ENCODE results near the gene DNM1. TPM values are rescaled to one million over a fixed set of nuclear protein-coding genes. Genes with fewer than 3 reads are reported as not detected.

DNM1 gene
- total and polyA plus RNA-seq, 2 of the 8 experiments (the other 6 are each of a cell fraction or from before 2014, with no cell fraction given): 34.3 to 62.7 TPM

DNA sequence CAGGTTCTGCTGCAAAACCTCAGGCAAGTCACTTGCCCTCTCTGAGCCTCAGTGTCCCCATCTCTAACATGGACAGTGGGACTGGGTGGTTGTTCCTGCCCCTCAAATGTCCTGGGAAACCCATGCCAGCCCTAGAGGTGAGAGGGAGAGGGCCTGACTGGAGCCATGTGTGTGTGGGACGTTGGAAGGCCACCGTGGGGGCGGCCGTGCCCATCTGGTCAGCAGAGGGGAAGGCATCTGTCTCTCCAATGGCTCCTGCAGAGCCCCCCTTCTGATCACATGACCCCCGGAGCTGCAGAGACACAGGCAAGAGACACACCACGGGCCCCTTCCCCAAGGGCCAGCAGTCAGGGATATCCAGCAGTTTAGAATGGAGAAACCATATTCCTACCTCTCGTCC, 1.7 kb downstream of the DNM1 start:
- Histone ChIP-seq H3K18ac (ENCODE audit: extremely low read depth, low read length) (peak overlapping the region; percentile 78), H2BK5ac (ENCODE audit: low read depth, low read length) (no peak overlapping the region), H3K23me2 (ENCODE audit: low read depth, low read length) (peaks cover 6% of the 10 kb centered on the region; the same call in 1 of the 2 replicates), H3K27ac (ENCODE audit: low read depth, low read length) (no peak overlapping the region), H3K4me1 (replicated peaks in 1 of 4; ENCODE audit: control insufficient read depth in 3 of 4, insufficient read depth in 4 of 4, low read length in 3 of 4) (peaks cover 3 to 11% (median 9%) of the 10 kb centered on the region in 4 experiments; a peak in 6 of 7 replicates), H2BK20ac (ENCODE audit: low read length) (no peak overlapping the region), H3K9ac (replicated peaks in 1 of 4; ENCODE audit: extremely low read depth in 1 of 4, low read depth in 3 of 4, low read length in 3 of 4) (peak overlapping the region in 2 of 4 experiments; percentile 45 to 51; a peak in 5 of 7 replicates), H4K91ac (replicated peaks; ENCODE audit: insufficient read length, low read length) (no peak overlapping the region), H3K14ac (ENCODE audit: insufficient read length) (no peak overlapping the region), H3K36me3 (ENCODE audit: control insufficient read depth in 2 of 4, insufficient read depth in 4 of 4, low read length in 3 of 4) (no peaks in the 10 kb centered on the region), H4K8ac (ENCODE audit: extremely low read depth, insufficient read depth, low read length) (no peak overlapping the region), H2AFZ (ENCODE audit: low read length) (no peak overlapping the region), H2BK12ac (ENCODE audit: low read depth, low read length) (peak overlapping the region; percentile 68; the same call in 1 of the 2 replicates), H3K4ac (replicated peaks; ENCODE audit: insufficient read length, low read depth, low read length) (no peak overlapping the region), H3K79me1 (ENCODE audit: low read depth, low read length) (no peaks in the 10 kb centered on the region; the same call in 1 of the 2 replicates), H3K4me3 (ENCODE audit: extremely low read depth in 1 of 4, insufficient read depth in 2 of 4, low read depth in 3 of 4, low read length in 4 of 4) (peak overlapping the region; percentile 55 to 93 (median 74)), H3K56ac (replicated peaks; ENCODE audit: insufficient read length, low read depth, low read length) (no peak overlapping the region), H4K20me1 (replicated peaks in 1 of 2; ENCODE audit: control insufficient read depth in 1 of 2, insufficient read depth in 2 of 2, low read length in 2 of 2) (peaks cover 0 to 7% of the 10 kb centered on the region in 2 experiments), H2AK5ac (ENCODE audit: low read depth, low read length) (peak overlapping the region; percentile 5; the same call in 1 of the 2 replicates), H2BK120ac (replicated peaks; ENCODE audit: low read depth, low read length) (no peak overlapping the region), H3K23ac (ENCODE audit: insufficient read length) (no peak overlapping the region), H4K5ac (ENCODE audit: insufficient read length, low read depth, low read length) (no peak overlapping the region), H3K9me3 (ENCODE audit: insufficient read depth in 2 of 2, low read depth in 1 of 2, low read length in 1 of 2) (no peaks in the 10 kb centered on the region), H3K79me2 (ENCODE audit: control insufficient read depth in 1 of 2, insufficient read depth in 2 of 2, low read length in 2 of 2) (peaks cover 0 to 3% of the 10 kb centered on the region in 2 experiments; a peak in 1 of 4 replicates), H3K27me3 (replicated peaks in 1 of 4; ENCODE audit: control insufficient read depth in 3 of 4, extremely low read depth in 1 of 4, insufficient read depth in 3 of 4, low read length in 3 of 4) (no peaks in the 10 kb centered on the region), H2BK15ac (ENCODE audit: low read length) (no peak overlapping the region; the same call in 1 of the 2 replicates), H3K4me2 (ENCODE audit: insufficient read depth in 1 of 2, low read depth in 2 of 2, low read length in 2 of 2) (peak overlapping the region; percentile 66 to 74)
- 83% methylated on average over 7 of the region's 7 CpGs; no CpG with 5 or more reads in 1 of the 2 experiments for WGBS, 2 experiments (ENCODE audit: extremely low coverage in 1 of 2, insufficient coverage in 1 of 2, insufficient read length in 1 of 2, insufficient replicate concordance in 2 of 2, low coverage in 1 of 2, low lambda C conversion rate in 2 of 2, missing lambda C conversion rate in 1 of 2)
- ChIA-PET POLR2A (ENCODE audit: partially characterized antibody) (interaction anchor here (1.6 to 2.2 kb wide), 2 partner anchors 9 to 102 kb away, joined by 3 to 7 read pairs; no protein-coding TSS in a partner anchor), CTCF (ENCODE audit: partially characterized antibody) (interaction anchor here (1.4 to 1.6 kb wide), 4 partner anchors 12 to 48 kb away, joined by 3 to 4 read pairs (median 3); no protein-coding TSS in a partner anchor)
- no peak for DNase-seq (ENCODE audit: low read depth in 1 of 2, low spot score in 2 of 2)
- TF ChIP-seq SP1 (IDR thresholded peaks at IDR 0.05; ENCODE audit: low read depth, low read length): no peak
- TF ChIP-seq, protein P1, sequence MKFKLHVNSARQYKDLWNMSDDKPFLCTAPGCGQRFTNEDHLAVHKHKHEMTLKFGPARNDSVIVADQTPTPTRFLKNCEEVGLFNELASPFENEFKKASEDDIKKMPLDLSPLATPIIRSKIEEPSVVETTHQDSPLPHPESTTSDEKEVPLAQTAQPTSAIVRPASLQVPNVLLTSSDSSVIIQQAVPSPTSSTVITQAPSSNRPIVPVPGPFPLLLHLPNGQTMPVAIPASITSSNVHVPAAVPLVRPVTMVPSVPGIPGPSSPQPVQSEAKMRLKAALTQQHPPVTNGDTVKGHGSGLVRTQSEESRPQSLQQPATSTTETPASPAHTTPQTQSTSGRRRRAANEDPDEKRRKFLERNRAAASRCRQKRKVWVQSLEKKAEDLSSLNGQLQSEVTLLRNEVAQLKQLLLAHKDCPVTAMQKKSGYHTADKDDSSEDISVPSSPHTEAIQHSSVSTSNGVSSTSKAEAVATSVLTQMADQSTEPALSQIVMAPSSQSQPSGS (IDR thresholded peaks at IDR 0.05; ENCODE audit: low read length): no peak
- no peak for TF ChIP-seq RXRA (IDR thresholded peaks at IDR 0.05; ENCODE audit: insufficient read depth, low read depth, low read length)
- no peak for TF ChIP-seq KDM5A (IDR thresholded peaks at IDR 0.05; ENCODE audit: low read length)
- TF ChIP-seq PHF8 (conservative IDR thresholded peaks at IDR 0.05; ENCODE audit: low read depth, low read length): no peak
- no peak for TF ChIP-seq TAF7 (optimal IDR thresholded peaks at IDR 0.05; ENCODE audit: borderline replicate concordance, low read depth, low read length)
- no peak for TF ChIP-seq SIX5 (IDR thresholded peaks at IDR 0.05; ENCODE audit: low read depth, low read length)
- FAIRE-seq: no peak
